Measurements from ENCODE around the gene HSPB6. TPM values are rescaled to one million over a fixed set of nuclear protein-coding genes. Genes with fewer than 3 reads are reported as not detected.

HSPB6 gene
- total and polyA plus RNA-seq, 9 donors: 44.9 to 434 (median 232) TPM

DNA sequence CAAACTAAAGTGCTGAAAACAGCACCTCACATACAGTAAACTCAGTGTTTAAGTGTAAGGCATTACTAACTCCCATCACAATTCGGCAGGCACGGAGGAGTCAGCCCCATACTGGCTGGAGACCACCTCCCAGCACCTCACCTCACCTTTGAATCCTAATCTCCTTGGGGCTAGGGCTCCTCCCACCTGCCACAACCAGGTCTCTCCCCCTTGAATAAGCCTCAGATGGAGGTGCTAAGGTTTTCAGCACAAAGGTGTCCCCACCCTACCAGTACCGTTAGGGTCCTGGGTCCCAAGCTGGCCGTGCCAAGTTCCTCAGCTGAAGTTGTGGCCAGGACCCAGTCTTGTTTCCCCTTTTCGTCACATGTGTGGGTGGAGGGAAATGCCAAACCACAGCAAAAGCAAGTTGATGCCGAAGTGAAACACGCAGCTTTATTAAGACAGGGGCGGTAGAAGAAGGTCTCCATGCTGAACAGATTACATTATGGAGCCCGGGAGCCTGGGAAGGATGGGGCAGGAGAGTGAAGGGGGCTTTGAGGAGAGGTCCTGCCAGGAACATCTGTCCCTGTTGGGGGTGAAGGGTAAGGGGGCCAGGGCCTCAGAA is 14.6 kb downstream of the HSPB6 start, which contains the start of gene IGFLR1:
Gene IGFLR1 (minus strand): TSS at position 332 of the 604 bp plus-strand sequence. CDS start 1,272 bp downstream, outside the sequence.
- no peaks in the 10 kb centered on the region for H3K9me3 ChIP-seq
- H3K4me3 ChIP-seq: no peak within 1 kb of the TSS
- intact Hi-C loops (cut with DNase I): no loop called here
- H3K4me1 ChIP-seq (ENCODE audit: insufficient read depth): peaks cover 12% of the 10 kb centered on the region
- no peak for TF ChIP-seq CTCF (IDR thresholded peaks at IDR 0.05)
- TF ChIP-seq EP300 (IDR thresholded peaks at IDR 0.05): no peak
- TF ChIP-seq POLR2A (IDR thresholded peaks at IDR 0.05): no peak
- WGBS, 3 donors: 80 to 87% (median 85%) methylated on average over 9 of the region's 9 CpGs
- H3K27me3 ChIP-seq: no peaks in the 10 kb centered on the region
- no peaks in the 10 kb centered on the region for H3K36me3 ChIP-seq
- no peak for DNase-seq
- peak within 1 kb of the TSS in 1 of 2 donors; percentile 78 for H3K27ac ChIP-seq

DNA sequence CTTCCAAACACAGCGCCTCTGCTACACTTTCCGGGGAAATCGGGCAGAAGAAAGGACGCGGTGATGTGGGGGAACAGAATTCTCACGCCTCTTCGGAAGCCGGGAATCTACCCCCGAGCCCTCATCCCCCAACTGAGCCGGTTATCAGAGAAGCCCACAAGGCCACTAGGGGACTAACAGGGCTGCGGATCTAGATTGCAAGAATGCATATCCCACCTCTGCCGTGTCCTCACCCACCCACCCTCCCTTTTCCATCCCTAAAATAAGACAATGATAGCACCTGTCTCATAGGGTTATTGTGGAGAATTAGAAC is 15.7 kb downstream of the HSPB6 start:
- Histone ChIP-seq H3K9me3 (no peaks in the 10 kb centered on the region), H3K36me3 (no peaks in the 10 kb centered on the region), H3K4me3 (peak overlapping the region; percentile 58), H3K27ac (peak overlapping the region in 1 of 2 donors; percentile 78), H3K27me3 (no peaks in the 10 kb centered on the region), H3K4me1 (ENCODE audit: insufficient read depth) (peaks cover 10% of the 10 kb centered on the region)
- no peak for TF ChIP-seq CTCF (IDR thresholded peaks at IDR 0.05)
- TF ChIP-seq EP300 (IDR thresholded peaks at IDR 0.05): no peak
- no peak for TF ChIP-seq POLR2A (IDR thresholded peaks at IDR 0.05)
- no peak for DNase-seq
- 3 to 10% (median 5%) methylated on average over 12 of the region's 12 CpGs for WGBS, 3 donors
- intact Hi-C loops (cut with DNase I): no loop called here

GRCh38 chr19:35740423-35741202 is 16.2 kb downstream of the HSPB6 start:
- Histone ChIP-seq H3K36me3 (no peaks in the 10 kb centered on the region), H3K9me3 (no peaks in the 10 kb centered on the region), H3K4me1 (ENCODE audit: insufficient read depth) (peaks cover 6% of the 10 kb centered on the region), H3K4me3 (peak overlapping the region; percentile 58), H3K27ac (peak overlapping the region; percentile 36 to 79), H3K27me3 (no peaks in the 10 kb centered on the region)
- TF ChIP-seq CTCF (IDR thresholded peaks at IDR 0.05): peak in 1 of 3 donors; percentile 36
- peak; percentile 75 for TF ChIP-seq POLR2A (IDR thresholded peaks at IDR 0.05)
- TF ChIP-seq EP300 (IDR thresholded peaks at IDR 0.05): peak; percentile 98
- WGBS, 3 donors: 0 to 1% (median 0%) methylated on average over 63 of the region's 63 CpGs
- intact Hi-C loops (cut with DNase I): no loop called here
- peak; percentile 98 to 99 (median 99) for DNase-seq

DNA sequence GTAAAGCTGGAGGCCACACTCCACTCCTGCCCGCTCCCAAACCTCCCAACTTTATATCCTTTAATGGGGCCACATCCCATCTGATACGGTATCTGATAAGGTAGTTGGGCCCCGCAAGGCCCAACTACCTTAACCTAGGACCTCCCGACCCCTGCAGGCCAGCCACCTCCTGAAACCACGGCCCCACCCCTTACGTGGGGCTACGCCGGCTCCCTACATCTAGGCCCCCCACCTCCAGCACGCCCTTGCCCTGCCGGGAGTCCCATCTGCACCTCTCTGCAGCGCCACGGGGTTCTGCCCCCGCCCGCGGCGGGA is 16.8 kb downstream of the HSPB6 start:
- 2 to 3% (median 2%) methylated on average over 16 of the region's 16 CpGs for WGBS, 3 donors
- no peaks in the 10 kb centered on the region for H3K36me3 ChIP-seq
- H3K27me3 ChIP-seq: no peaks in the 10 kb centered on the region
- H3K9me3 ChIP-seq: no peaks in the 10 kb centered on the region
- no peak for DNase-seq
- peaks cover 6% of the 10 kb centered on the region for H3K4me1 ChIP-seq (ENCODE audit: insufficient read depth)
- H3K27ac ChIP-seq: peak overlapping the region; percentile 36 to 79
- TF ChIP-seq CTCF (IDR thresholded peaks at IDR 0.05) (no peak), EP300 (IDR thresholded peaks at IDR 0.05) (no peak), POLR2A (IDR thresholded peaks at IDR 0.05) (no peak)
- H3K4me3 ChIP-seq: peak overlapping the region; percentile 45
- intact Hi-C loops (cut with DNase I): no loop called here

All from ovary (tissue), 9 donors.